Erythroblast (primary cell): ENCODE measurements around the gene MTARC1.

ENCODE experiments used
- GATA1 ChIP-seq: IDR thresholded peaks from 2 replicates; pipeline ENCODE4 v1.6.1; 2011; ENCODE audit warnings: low read depth, mild to moderate bottlenecking, control low read depth, low read length, moderate library complexity
- POLR2A ChIP-seq: IDR thresholded peaks from 2 replicates; pipeline ENCODE4 v1.6.1; 2011; ENCODE audit warnings: mild to moderate bottlenecking, low read length

GRCh38 chr1:220819467-220820026 is 32.8 kb downstream of the MTARC1 start:
- TF ChIP-seq POLR2A, result no peak
- no peak for TF ChIP-seq GATA1
